Thymus (tissue), 11 donors: ENCODE results near the gene ANAPC4. TPM values are rescaled to one million over a fixed set of nuclear protein-coding genes. Genes with fewer than 3 reads are reported as not detected.

ENCODE experiments used
- DNase-seq, 9 donors: peaks; one replicate each; pipeline ENCODE4 v3.0.0-alpha.2; 2013; ENCODE audit warnings: low spot score in 9 of 9, low read depth in 6 of 9, missing footprints in 1 of 9
- H3K27ac ChIP-seq, 2 donors: one replicate each; pipeline ENCODE4 v1.5.1; 2013; ENCODE audit warnings: control low read depth in 1 of 2, low read depth in 1 of 2, low read length in 1 of 2, mild to moderate bottlenecking in 1 of 2, moderate library complexity in 1 of 2
- H3K27me3 ChIP-seq, 2 donors: one replicate each; pipeline ENCODE4 v1.5.1; 2013; ENCODE audit warnings: low read length in 1 of 2; ENCODE audit not compliant: control insufficient read depth in 2 of 2, insufficient read depth in 1 of 2
- H3K36me3 ChIP-seq, 2 donors: one replicate each; pipeline ENCODE4 v1.5.1; 2013; ENCODE audit warnings: low read length in 1 of 2, mild to moderate bottlenecking in 1 of 2, moderate library complexity in 1 of 2; ENCODE audit not compliant: control insufficient read depth in 2 of 2, insufficient read depth in 2 of 2
- H3K4me1 ChIP-seq, 2 donors: one replicate each; pipeline ENCODE4 v1.5.1; 2013; ENCODE audit warnings: low read length in 2 of 2; ENCODE audit not compliant: control insufficient read depth in 2 of 2, insufficient read depth in 2 of 2
- H3K4me3 ChIP-seq, 2 donors: one replicate each; pipeline ENCODE4 v1.5.1; 2013; ENCODE audit warnings: low read length in 2 of 2, control low read depth in 1 of 2, mild to moderate bottlenecking in 1 of 2
- H3K9me3 ChIP-seq, 2 donors: one replicate each; pipeline ENCODE4 v1.5.1; 2013; ENCODE audit warnings: low read length in 1 of 2, mild to moderate bottlenecking in 1 of 2; ENCODE audit not compliant: control insufficient read depth in 2 of 2, insufficient read depth in 1 of 2
- WGBS: extraction: QIAGEN DNeasy Blood & Tissue Kit; methylation state at CpG from one replicate; pipeline ENCODE4 v1.1.7; 2013; 5-methylcytosine and 5-hydroxymethylcytosine counted together
- polyA plus RNA-seq: library from polyadenylated mRNA; stranded (reverse); fragments of 200-250 nt; gene quantifications from one replicate; pipeline ENCODE4 v1.2.3, GENCODE V29; 2013
- total RNA-seq: library from RNA; stranded (reverse); fragments of 120-200 nt; gene quantifications from one replicate; pipeline ENCODE4 v1.2.4, GENCODE V29; 2013
- donor health status: healthy.

ANAPC4 gene
- total and polyA plus RNA-seq, 2 donors, result 29.8 to 60.3 TPM

DNA sequence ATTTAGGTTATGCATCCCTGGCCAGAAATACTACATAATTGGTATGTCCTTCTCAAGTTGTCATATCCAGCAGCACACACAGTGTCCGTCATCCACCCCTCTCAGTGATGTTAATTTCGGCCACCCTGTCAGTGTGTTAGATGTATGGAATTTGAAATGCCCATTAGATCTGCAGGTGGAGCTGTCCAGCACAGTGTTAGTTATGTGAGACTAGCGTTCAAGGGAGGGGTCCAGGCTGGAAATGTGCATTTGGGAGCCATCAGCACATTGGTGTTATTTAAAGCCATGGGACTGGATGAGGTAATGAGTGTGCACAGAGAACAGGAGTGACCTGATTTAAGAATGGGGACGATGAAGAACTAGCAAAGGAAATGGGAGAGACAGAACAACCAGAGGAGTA, 22.4 kb downstream of the ANAPC4 start:
- Histone ChIP-seq H3K4me3 (no peak overlapping the region), H3K36me3 (peaks cover 30 to 63% of the 10 kb centered on the region in 2 donors), H3K27me3 (no peaks in the 10 kb centered on the region), H3K9me3 (peaks cover 2 to 3% of the 10 kb centered on the region in 2 donors), H3K4me1 (no peaks in the 10 kb centered on the region), H3K27ac (no peak overlapping the region)
- DNase-seq, result no peak
- 96% methylated on average over 4 of the region's 4 CpGs for WGBS

DNA sequence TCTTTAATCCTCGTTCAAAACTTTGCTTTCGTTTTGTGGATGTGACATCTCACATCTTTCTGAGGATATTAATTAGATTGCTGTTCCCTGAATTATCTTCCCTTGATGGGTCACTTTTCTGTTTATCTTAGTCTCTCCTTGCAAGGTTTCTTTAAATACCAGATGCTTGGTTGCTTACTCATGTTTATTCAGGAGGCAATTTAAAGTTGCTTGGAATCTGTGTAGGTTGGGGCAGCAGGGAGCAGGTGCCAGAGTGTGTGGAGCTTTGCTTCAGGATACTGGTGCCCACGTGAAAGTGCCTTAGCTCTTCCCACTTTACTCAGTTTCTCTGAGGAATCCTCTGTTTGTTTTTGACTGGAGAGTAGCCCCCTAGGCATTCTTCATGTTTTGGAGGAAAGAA, 24.0 kb downstream of the ANAPC4 start:
- WGBS, result 95% methylated on average over 3 of the region's 3 CpGs
- no peaks in the 10 kb centered on the region for H3K27me3 ChIP-seq
- no peak for DNase-seq
- H3K4me3 ChIP-seq, result no peak overlapping the region
- peaks cover 24 to 61% of the 10 kb centered on the region in 2 donors for H3K36me3 ChIP-seq
- H3K4me1 ChIP-seq, result no peaks in the 10 kb centered on the region
- H3K9me3 ChIP-seq, result peaks cover 2 to 3% of the 10 kb centered on the region in 2 donors
- H3K27ac ChIP-seq, result no peak overlapping the region

DNA sequence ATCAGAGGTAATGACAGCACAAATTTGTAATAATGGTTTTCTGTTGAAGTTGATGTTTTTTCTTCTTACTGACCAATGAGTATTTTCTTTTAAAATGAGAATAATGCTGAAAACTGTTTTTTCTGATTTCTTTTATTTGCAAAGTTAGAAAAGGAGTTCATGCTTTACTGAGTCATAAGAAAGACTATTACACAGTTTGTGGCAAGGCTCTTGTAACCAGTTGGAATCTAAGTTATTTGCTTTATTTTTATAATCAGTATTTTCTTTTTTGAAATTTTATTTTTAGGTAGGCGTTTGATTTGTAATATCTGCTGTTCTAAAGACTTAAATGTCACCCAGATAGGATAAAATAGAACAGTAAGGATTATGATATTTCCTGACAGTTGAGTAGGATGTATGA, 25.5 kb downstream of the ANAPC4 start:
- DNase-seq, result no peak
- Histone ChIP-seq H3K4me1 (no peaks in the 10 kb centered on the region), H3K4me3 (no peak overlapping the region), H3K27ac (no peak overlapping the region), H3K27me3 (no peaks in the 10 kb centered on the region), H3K36me3 (peaks cover 17 to 56% of the 10 kb centered on the region in 2 donors), H3K9me3 (no peaks in the 10 kb centered on the region)
- 96% methylated on average over 1 of the region's 1 CpG for WGBS

DNA sequence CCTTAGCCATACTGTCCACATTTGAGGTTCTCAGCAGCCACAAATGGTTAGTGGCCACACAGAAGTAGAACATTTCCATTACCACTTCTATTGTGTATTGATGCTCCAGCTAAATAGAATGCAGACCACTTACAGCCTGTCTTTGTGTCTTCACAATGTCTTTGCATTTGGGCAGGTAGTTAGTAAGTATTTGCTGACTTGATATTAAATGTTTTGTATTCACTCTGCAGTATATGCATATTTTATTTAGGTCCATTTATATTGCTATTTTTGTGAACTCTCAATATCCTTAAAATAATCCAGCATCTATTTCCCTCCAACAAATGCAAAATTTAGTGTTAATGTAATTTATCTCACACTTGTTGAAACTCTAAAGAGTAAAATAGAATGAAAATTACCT, 26.6 kb downstream of the ANAPC4 start:
- H3K9me3 ChIP-seq, result no peaks in the 10 kb centered on the region
- H3K27me3 ChIP-seq, result no peaks in the 10 kb centered on the region
- no peak overlapping the region for H3K27ac ChIP-seq
- no peaks in the 10 kb centered on the region for H3K4me1 ChIP-seq
- H3K36me3 ChIP-seq, result peaks cover 16 to 53% of the 10 kb centered on the region in 2 donors
- H3K4me3 ChIP-seq, result no peak overlapping the region
- DNase-seq, result no peak

DNA sequence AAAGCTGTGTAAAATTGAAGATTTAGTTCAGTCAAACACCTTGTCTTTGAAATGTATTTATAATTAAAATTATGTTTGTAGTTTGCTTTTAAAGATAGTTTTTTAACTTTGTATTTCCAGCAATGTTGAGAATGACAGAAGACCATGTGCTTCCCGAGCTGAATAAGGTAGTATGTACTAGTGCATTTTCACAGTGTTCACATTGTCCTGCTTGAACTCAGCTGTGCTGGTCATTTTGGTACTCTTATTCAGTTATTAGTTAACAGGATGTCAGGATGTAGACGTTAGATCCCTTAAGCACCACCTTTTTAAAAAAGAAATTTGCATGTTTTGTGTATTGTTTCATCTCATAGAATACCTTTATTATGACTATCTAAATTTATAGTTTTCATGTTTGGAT, 28.4 kb downstream of the ANAPC4 start:
- H3K4me1 ChIP-seq, result no peaks in the 10 kb centered on the region
- no peaks in the 10 kb centered on the region for H3K9me3 ChIP-seq
- peaks cover 13 to 55% of the 10 kb centered on the region in 2 donors for H3K36me3 ChIP-seq
- DNase-seq, result no peak
- no peaks in the 10 kb centered on the region for H3K27me3 ChIP-seq
- WGBS, result 95% methylated on average over 2 of the region's 2 CpGs
- H3K27ac ChIP-seq, result no peak overlapping the region
- H3K4me3 ChIP-seq, result no peak overlapping the region

DNA sequence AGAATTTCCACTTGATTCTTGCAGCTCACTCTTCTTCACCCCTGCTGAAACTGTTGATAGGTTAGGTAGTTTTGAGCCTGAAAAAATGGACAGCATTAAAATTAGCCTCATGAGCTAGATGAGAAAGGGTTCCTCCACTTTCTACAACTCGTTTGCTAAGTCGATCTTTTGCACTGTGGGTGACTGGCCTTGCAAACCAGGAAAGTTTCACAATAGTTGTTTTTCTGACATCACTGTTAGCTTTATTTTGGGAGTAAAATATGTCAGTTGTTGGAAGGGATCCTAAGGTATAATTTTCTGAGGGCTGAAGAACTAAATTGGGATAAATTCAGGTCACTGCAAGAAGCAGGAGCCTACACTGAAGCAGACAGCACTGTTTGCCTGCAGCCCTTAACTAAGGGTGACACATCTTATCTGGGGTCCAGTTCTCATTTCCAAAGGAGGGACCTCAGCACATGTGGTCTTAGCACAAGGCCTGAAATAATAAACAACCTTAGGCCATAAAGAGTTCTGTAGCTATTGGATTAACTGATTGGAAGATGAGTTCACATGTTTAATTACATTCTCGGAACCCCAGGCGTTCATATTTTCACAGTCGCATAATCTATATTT, 29.1 kb downstream of the ANAPC4 start:
- Histone ChIP-seq H3K4me3 (no peak overlapping the region), H3K36me3 (peaks cover 8 to 55% of the 10 kb centered on the region in 2 donors), H3K27ac (no peak overlapping the region), H3K4me1 (no peaks in the 10 kb centered on the region), H3K9me3 (no peaks in the 10 kb centered on the region), H3K27me3 (no peaks in the 10 kb centered on the region)
- WGBS, result 87% methylated on average over 5 of the region's 5 CpGs
- DNase-seq, result no peak

DNA sequence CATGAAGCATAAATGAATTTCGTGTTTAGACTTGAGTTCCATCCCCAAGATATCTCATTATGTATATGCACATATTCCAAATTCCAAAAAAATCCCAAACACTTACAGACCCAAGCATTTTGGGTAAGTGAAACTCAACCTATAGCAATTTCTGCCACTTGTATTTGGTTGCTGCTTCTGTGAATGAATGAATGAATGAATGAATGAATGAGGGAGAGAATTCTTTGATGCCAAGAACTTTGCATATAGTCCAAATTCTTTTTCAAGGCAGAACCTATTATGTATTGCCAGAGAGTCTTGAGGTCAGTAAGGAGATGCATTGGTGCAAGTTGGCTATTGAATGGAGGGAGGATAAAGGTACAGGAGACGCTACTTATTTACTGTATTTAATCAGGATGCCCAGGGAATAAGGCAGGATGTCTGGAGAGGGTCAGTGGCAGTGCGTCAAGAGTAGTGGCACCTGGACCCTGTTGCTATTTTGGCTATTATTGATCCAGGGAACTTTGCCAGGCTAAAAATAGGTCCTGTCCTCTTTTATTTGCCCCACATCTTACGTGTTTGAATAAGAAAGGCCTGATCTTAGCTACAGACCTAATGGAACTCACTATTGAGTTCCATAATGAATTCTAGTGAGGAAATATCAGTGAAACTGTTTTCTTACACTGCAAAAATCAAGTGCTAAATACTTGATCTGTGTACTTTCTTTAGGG, 33.9 kb downstream of the ANAPC4 start:
- Histone ChIP-seq H3K27ac (no peak overlapping the region), H3K27me3 (no peaks in the 10 kb centered on the region), H3K36me3 (peaks cover 16 to 59% of the 10 kb centered on the region in 2 donors), H3K4me3 (no peak overlapping the region), H3K9me3 (no peaks in the 10 kb centered on the region), H3K4me1 (no peaks in the 10 kb centered on the region)
- WGBS, result 97% methylated on average over 4 of the region's 4 CpGs
- no peak for DNase-seq

DNA sequence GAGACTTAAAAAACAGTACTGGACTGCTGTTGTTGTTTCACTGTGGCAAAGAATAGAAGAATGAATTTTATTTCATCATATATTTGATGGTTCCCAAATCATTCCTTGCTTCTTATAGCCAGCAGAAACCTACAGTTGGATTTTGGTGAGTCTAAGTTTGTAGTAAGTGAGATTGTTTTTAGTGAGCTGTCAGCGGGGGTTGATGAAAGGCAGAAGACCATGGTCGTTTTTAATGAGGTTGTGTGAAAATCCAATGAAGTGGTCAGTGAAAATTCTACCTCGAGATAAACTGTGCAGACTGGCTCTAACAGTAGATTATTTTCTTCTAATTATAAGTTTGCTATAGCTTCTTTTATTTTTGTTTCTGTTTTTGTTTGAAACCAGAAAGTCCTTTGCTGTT, 36.2 kb downstream of the ANAPC4 start:
- DNase-seq, result no peak
- Histone ChIP-seq H3K27me3 (no peaks in the 10 kb centered on the region), H3K9me3 (no peaks in the 10 kb centered on the region), H3K4me3 (no peak overlapping the region), H3K27ac (no peak overlapping the region), H3K4me1 (no peaks in the 10 kb centered on the region), H3K36me3 (peaks cover 22 to 60% of the 10 kb centered on the region in 2 donors)
- 97% methylated on average over 3 of the region's 3 CpGs for WGBS

DNA sequence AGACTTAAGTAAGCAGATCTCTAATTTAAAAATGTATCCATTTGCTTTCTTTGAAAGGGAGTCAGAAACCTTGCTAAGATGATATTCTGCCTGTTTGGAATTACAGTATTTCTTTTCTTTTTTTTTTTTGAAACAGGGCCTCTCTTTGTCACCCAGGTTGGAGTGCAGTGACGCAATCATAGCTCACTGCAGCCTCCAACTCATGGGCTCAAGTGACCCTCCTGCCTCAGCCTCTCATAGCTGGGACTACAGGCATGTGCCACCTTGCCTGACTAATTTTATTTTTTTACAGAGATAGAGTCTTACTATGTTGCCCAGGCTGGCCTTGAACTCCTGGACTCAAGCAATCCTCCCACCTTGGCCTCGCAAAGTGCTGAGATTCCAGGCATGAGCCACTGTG, 40.0 kb downstream of the ANAPC4 start:
- 97% methylated on average over 2 of the region's 2 CpGs for WGBS
- peaks cover 15 to 38% of the 10 kb centered on the region in 2 donors for H3K36me3 ChIP-seq
- no peaks in the 10 kb centered on the region for H3K27me3 ChIP-seq
- no peaks in the 10 kb centered on the region for H3K9me3 ChIP-seq
- no peak overlapping the region for H3K27ac ChIP-seq
- H3K4me3 ChIP-seq, result no peak overlapping the region
- DNase-seq, result no peak
- H3K4me1 ChIP-seq, result no peaks in the 10 kb centered on the region
